HepG2 (cell line): ENCODE results near the gene PCDHA7.
"Not testable (repeated sequence)": the region's sequence is repeated elsewhere in the genome, so short reads cannot be mapped to it uniquely, and the experiment has no call there.

Source experiments
- AGO2 ChIP-seq: fragments of 200-400 bp; formaldehyde crosslinking; optimal IDR thresholded peaks from 2 replicates; pipeline ENCODE3; 2017; ENCODE audit warnings: mild to moderate bottlenecking, low read depth, low read length, moderate library complexity
- BRF2 ChIP-seq: sonication (generic); formaldehyde crosslinking; IDR thresholded peaks from 2 replicates; pipeline ENCODE4 v1.8.1; 2022; ENCODE audit warnings: mild to moderate bottlenecking, missing genetic modification reagents
- CTCF ChIP-seq: sonication (generic); formaldehyde crosslinking; IDR thresholded peaks from 2 replicates; pipeline ENCODE4 v1.5.0; 2020; ENCODE audit warnings: mild to moderate bottlenecking, missing genetic modification reagents, moderate library complexity
- DRAP1 ChIP-seq: IDR thresholded peaks from 2 replicates; pipeline ENCODE4 v1.6.1; 2016; ENCODE audit warnings: missing genetic modification reagents, missing compliant biosample characterization
- PHB2 ChIP-seq: fragments of 450-650 bp; IDR thresholded peaks from 2 replicates; pipeline ENCODE4 v1.6.1; 2018; ENCODE audit not compliant: partially characterized antibody
- POLR2A ChIP-seq, 2 experiments: IDR thresholded peaks; 2 replicates each; pipeline ENCODE4 v1.6.1; 2011; ENCODE audit warnings: low read depth in 2 of 2, low read length in 2 of 2, mild to moderate bottlenecking in 1 of 2, moderate library complexity in 1 of 2; ENCODE audit not compliant: insufficient read depth in 1 of 2
- SUZ12 ChIP-seq: fragments of 150-350 bp; IDR thresholded peaks from 2 replicates; pipeline ENCODE4 v1.6.1; 2014; ENCODE audit warnings: low read depth, low read length
- ZBTB33 ChIP-seq: sonication (generic); formaldehyde crosslinking; IDR thresholded peaks from 2 replicates; pipeline ENCODE4 v1.4.0; 2020; ENCODE audit warnings: missing genetic modification reagents
- ZNF205 ChIP-seq: IDR thresholded peaks from 2 replicates; pipeline ENCODE4 v1.6.1; 2018; ENCODE audit warnings: missing biosample characterization, missing genetic modification reagents
- ZNF333 ChIP-seq: sonication (generic); formaldehyde crosslinking; IDR thresholded peaks from 2 replicates; pipeline ENCODE4 v1.4.0; 2020; ENCODE audit warnings: mild to moderate bottlenecking, missing genetic modification reagents, borderline replicate concordance
- TF ChIP-seq, protein P1 (sequence below): sonication (generic); formaldehyde crosslinking; IDR thresholded peaks from 2 replicates; pipeline ENCODE4 v1.4.0; 2020; ENCODE audit warnings: mild to moderate bottlenecking, missing genetic modification reagents
- TF ChIP-seq, protein P2 (sequence below): sonication (generic); formaldehyde crosslinking; IDR thresholded peaks from 2 replicates; pipeline ENCODE4 v1.5.0; 2020; ENCODE audit warnings: missing genetic modification reagents

DNA sequence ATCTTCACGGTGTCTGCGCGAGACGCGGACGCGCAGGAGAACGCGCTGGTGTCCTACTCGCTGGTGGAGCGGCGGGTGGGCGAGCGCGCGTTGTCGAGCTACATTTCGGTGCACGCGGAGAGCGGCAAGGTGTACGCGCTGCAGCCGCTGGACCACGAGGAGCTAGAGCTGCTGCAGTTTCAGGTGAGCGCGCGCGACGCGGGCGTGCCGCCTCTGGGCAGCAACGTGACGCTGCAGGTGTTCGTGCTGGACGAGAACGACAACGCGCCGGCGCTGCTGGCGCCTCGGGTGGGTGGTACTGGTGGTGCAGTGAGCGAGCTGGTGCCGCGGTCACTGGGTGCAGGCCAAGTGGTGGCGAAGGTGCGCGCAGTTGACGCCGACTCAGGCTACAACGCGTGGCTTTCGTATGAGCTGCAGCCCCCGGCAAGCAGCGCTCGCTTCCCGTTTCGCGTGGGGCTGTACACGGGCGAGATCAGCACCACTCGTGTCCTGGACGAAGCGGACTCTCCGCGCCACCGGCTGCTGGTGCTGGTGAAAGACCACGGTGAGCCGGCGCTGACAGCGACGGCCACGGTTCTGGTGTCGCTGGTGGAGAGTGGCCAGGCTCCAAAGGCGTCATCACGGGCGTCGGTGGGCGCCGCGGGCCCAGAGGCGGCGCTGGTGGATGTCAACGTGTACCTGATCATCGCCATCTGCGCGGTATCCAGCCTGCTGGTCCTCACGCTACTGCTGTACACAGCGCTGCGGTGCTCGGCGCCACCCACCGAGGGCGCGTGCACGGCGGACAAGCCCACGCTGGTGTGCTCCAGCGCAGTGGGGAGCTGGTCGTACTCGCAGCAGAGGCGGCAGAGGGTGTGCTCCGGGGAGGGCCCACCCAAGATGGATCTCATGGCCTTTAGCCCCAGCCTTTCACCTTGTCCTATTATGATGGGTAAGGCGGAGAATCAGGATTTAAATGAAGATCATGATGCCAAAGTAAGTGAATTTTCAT lies 4.3 kb upstream of the PCDHA7 start:
- not testable (repeated sequence) for TF ChIP-seq BRF2 (CRISPR knock-in tag); AGO2; ZBTB33 (CRISPR knock-in tag); ZNF333 (CRISPR knock-in tag); SUZ12; POLR2A (IDR thresholded peaks at IDR 0.05; ENCODE audit: insufficient read depth in 1 of 2, low read depth in 2 of 2, low read length in 2 of 2); CTCF; ZNF205 (CRISPR knock-in tag); PHB2; DRAP1 (CRISPR knock-in tag)
- TF ChIP-seq, protein P1, sequence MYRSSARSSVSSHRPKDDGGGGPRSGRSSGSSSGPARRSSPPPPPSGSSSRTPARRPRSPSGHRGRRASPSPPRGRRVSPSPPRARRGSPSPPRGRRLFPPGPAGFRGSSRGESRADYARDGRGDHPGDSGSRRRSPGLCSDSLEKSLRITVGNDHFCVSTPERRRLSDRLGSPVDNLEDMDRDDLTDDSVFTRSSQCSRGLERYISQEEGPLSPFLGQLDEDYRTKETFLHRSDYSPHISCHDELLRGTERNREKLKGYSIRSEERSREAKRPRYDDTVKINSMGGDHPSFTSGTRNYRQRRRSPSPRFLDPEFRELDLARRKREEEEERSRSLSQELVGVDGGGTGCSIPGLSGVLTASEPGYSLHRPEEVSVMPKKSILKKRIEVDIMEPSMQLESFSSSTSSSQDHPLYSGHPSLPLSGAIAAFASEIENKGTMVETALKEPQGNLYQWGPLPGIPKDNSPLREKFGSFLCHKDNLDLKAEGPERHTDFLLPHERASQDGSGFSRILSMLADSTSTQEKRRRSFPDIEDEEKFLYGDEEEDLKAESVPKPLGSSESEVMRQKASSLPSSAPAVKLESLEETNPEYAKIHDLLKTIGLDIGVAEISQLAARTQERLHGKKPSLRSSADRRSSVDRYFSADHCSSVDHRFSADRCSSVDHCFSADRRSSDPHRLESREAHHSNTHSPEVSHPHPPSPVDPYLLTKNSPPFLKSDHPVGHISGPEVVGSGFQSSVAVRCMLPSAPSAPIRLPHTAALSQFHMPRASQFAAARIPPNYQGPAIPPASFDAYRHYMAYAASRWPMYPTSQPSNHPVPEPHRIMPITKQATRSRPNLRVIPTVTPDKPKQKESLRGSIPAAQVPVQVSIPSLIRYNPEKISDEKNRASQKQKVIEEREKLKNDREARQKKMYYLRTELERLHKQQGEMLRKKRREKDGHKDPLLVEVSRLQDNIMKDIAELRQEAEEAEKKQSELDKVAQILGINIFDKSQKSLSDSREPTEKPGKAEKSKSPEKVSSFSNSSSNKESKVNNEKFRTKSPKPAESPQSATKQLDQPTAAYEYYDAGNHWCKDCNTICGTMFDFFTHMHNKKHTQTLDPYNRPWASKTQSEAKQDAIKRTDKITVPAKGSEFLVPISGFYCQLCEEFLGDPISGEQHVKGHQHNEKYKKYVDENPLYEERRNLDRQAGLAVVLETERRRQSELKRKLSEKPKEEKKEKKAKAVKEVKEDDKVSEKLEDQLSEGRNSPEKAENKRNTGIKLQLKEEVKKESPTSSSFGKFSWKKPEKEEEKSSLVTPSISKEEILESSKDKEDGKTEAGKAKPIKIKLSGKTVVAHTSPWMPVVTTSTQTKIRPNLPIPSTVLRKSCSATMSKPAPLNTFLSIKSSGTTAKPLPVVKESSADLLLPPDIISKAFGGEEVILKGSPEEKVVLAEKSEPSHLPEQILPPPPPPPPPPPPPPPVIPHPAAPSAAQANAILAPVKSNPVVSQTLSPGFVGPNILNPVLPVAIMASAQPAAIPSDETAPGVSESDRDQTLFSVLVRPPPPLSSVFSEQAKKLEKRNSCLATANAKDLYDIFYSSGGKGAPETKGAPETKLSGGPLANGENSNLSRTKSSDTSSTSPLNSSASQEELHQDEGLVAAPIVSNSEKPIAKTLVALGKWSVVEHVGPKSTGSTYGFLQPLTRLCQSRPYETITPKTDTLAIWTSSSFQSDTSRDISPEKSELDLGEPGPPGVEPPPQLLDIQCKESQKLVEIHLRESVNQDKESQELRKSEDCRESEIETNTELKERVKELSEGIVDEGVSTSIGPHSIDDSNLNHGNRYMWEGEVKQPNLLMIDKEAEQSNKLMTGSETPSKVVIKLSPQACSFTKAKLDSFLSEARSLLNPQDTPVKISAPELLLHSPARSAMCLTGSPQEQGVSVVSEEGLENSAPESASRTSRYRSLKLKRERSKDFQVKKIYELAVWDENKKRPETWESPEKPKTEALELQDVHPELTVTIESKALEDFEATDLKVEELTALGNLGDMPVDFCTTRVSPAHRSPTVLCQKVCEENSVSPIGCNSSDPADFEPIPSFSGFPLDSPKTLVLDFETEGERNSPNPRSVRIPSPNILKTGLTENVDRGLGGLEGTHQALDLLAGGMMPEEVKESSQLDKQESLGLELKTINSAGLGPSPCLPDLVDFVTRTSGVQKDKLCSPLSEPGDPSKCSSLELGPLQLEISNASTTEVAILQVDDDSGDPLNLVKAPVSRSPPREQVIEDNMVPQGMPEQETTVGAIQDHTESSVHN = not testable (repeated sequence)
- TF ChIP-seq, protein P2, sequence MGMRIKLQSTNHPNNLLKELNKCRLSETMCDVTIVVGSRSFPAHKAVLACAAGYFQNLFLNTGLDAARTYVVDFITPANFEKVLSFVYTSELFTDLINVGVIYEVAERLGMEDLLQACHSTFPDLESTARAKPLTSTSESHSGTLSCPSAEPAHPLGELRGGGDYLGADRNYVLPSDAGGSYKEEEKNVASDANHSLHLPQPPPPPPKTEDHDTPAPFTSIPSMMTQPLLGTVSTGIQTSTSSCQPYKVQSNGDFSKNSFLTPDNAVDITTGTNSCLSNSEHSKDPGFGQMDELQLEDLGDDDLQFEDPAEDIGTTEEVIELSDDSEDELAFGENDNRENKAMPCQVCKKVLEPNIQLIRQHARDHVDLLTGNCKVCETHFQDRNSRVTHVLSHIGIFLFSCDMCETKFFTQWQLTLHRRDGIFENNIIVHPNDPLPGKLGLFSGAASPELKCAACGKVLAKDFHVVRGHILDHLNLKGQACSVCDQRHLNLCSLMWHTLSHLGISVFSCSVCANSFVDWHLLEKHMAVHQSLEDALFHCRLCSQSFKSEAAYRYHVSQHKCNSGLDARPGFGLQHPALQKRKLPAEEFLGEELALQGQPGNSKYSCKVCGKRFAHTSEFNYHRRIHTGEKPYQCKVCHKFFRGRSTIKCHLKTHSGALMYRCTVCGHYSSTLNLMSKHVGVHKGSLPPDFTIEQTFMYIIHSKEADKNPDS = not testable (repeated sequence)
